GM23248 (cell line): Measurements from ENCODE around the gene AKAP6.

Experiments
- EZH2 ChIP-seq: fragments of 200-600 bp; sonication (generic); IDR thresholded peaks from 2 replicates; pipeline ENCODE4 v1.6.1; 2018; ENCODE audit warnings: antibody characterized with exemption, mild to moderate bottlenecking; ENCODE audit not compliant: insufficient read depth, poor library complexity, severe bottlenecking
- EZH2phosphoT487 ChIP-seq: fragments of 200-600 bp; sonication (generic); IDR thresholded peaks from 2 replicates; pipeline ENCODE4 v1.6.1; 2018; ENCODE audit warnings: antibody characterized with exemption, moderate library complexity, mild to moderate bottlenecking, low read depth; ENCODE audit not compliant: insufficient read depth

- TF ChIP-seq EZH2 (no peak), EZH2phosphoT487 (no peak)
Observed at GRCh38 chr14:32584079-32584478, 255.0 kb downstream of the AKAP6 start.
